ENCODE measurements around the gene CXCR3. TPM values are rescaled to one million over a fixed set of nuclear protein-coding genes. Genes with fewer than 3 reads are reported as not detected.

CXCR3 gene
- total RNA-seq, 1 donor from 2014 or later = not detected

- Mint-ChIP-seq H3K27me3 (no peaks in the 10 kb centered on the region), H3K9me3 (ENCODE audit: low read depth) (peaks cover 11% of the 10 kb centered on the region), H3K4me1 (ENCODE audit: low read depth) (no peaks in the 10 kb centered on the region), H3K36me3 (ENCODE audit: insufficient read depth) (peaks cover 2% of the 10 kb centered on the region), H3K27ac (no peak overlapping the region), H3K4me3 (ENCODE audit: low read depth) (no peak overlapping the region)
- no peak for DNase-seq (ENCODE audit: low spot score, unreplicated experiment)
- TF ChIP-seq CTCF (IDR thresholded peaks at IDR 0.05; ENCODE audit: unreplicated experiment) = no peak
These were observed 41.6 kb upstream of the CXCR3 start for GRCh38 chrX:71659959-71660358.

GRCh38 chrX:71659342-71659741 is 41.0 kb upstream of the CXCR3 start:
- Mint-ChIP-seq H3K27me3 (no peaks in the 10 kb centered on the region), H3K36me3 (ENCODE audit: insufficient read depth) (peaks cover 2% of the 10 kb centered on the region), H3K9me3 (ENCODE audit: low read depth) (peaks cover 13% of the 10 kb centered on the region), H3K4me1 (ENCODE audit: low read depth) (no peaks in the 10 kb centered on the region), H3K4me3 (ENCODE audit: low read depth) (no peak overlapping the region), H3K27ac (no peak overlapping the region)
- DNase-seq (ENCODE audit: low spot score, unreplicated experiment) = no peak
- TF ChIP-seq CTCF (IDR thresholded peaks at IDR 0.05; ENCODE audit: unreplicated experiment) = no peak

- TF ChIP-seq CTCF (IDR thresholded peaks at IDR 0.05; ENCODE audit: unreplicated experiment) = no peak
- H3K27ac Mint-ChIP-seq = no peak overlapping the region
- no peak for DNase-seq (ENCODE audit: low spot score, unreplicated experiment)
- H3K4me1 Mint-ChIP-seq (ENCODE audit: low read depth) = no peaks in the 10 kb centered on the region
- peaks cover 2% of the 10 kb centered on the region for H3K36me3 Mint-ChIP-seq (ENCODE audit: insufficient read depth)
- H3K4me3 Mint-ChIP-seq (ENCODE audit: low read depth) = no peak overlapping the region
- H3K9me3 Mint-ChIP-seq (ENCODE audit: low read depth) = peaks cover 15% of the 10 kb centered on the region
- no peaks in the 10 kb centered on the region for H3K27me3 Mint-ChIP-seq
These were observed 39.0 kb upstream of the CXCR3 start for GRCh38 chrX:71657267-71657666.

GRCh38 chrX:71653344-71653743 is 35.0 kb upstream of the CXCR3 start:
- no peaks in the 10 kb centered on the region for H3K4me1 Mint-ChIP-seq (ENCODE audit: low read depth)
- no peak overlapping the region for H3K27ac Mint-ChIP-seq
- no peak overlapping the region for H3K4me3 Mint-ChIP-seq (ENCODE audit: low read depth)
- no peak for TF ChIP-seq CTCF (IDR thresholded peaks at IDR 0.05; ENCODE audit: unreplicated experiment)
- H3K36me3 Mint-ChIP-seq (ENCODE audit: insufficient read depth) = peaks cover 2% of the 10 kb centered on the region
- peaks cover 12% of the 10 kb centered on the region for H3K9me3 Mint-ChIP-seq (ENCODE audit: low read depth)
- no peaks in the 10 kb centered on the region for H3K27me3 Mint-ChIP-seq
- no peak for DNase-seq (ENCODE audit: low spot score, unreplicated experiment)

GRCh38 chrX:71652405-71652804 is 34.1 kb upstream of the CXCR3 start:
- H3K27ac Mint-ChIP-seq = no peak overlapping the region
- H3K36me3 Mint-ChIP-seq (ENCODE audit: insufficient read depth) = peaks cover 2% of the 10 kb centered on the region
- H3K4me1 Mint-ChIP-seq (ENCODE audit: low read depth) = no peaks in the 10 kb centered on the region
- H3K27me3 Mint-ChIP-seq = no peaks in the 10 kb centered on the region
- TF ChIP-seq CTCF (IDR thresholded peaks at IDR 0.05; ENCODE audit: unreplicated experiment) = peak; percentile 58
- DNase-seq (ENCODE audit: low spot score, unreplicated experiment) = no peak
- H3K4me3 Mint-ChIP-seq (ENCODE audit: low read depth) = no peak overlapping the region
- peaks cover 16% of the 10 kb centered on the region for H3K9me3 Mint-ChIP-seq (ENCODE audit: low read depth)
